Liver (tissue), 9 donors: ENCODE data around the gene CYP8B1. TPM values are rescaled to one million over a fixed set of nuclear protein-coding genes. Genes with fewer than 3 reads are reported as not detected.

Experiments
- DNase-seq: peaks from one replicate; pipeline ENCODE4 v3.0.0-alpha.2; 2017; ENCODE audit warnings: low spot score
- H3K27ac ChIP-seq, 2 donors: one replicate each; pipeline ENCODE4 v1.7.0; 2013; ENCODE audit warnings: inconsistent platforms in 2 of 2, low read length in 2 of 2, control low read depth in 1 of 2, low read depth in 1 of 2, mild to moderate bottlenecking in 1 of 2
- H3K27me3 ChIP-seq, 4 donors: one replicate each; pipeline versions ENCODE4 v1.6.1 to v1.7.0; 2013; ENCODE audit warnings: low read length in 3 of 4, inconsistent platforms in 1 of 4, mild to moderate bottlenecking in 1 of 4, moderate library complexity in 1 of 4; ENCODE audit not compliant: control insufficient read depth in 4 of 4, insufficient read depth in 4 of 4
- H3K36me3 ChIP-seq, 4 donors: one replicate each; pipeline versions ENCODE4 v1.6.1 to v1.7.0; 2013; ENCODE audit warnings: low read length in 3 of 4, mild to moderate bottlenecking in 3 of 4, low read depth in 1 of 4, moderate library complexity in 1 of 4; ENCODE audit not compliant: control insufficient read depth in 4 of 4, insufficient read depth in 3 of 4
- H3K4me1 ChIP-seq, 4 donors: one replicate each; pipeline versions ENCODE4 v1.6.1 to v1.7.0; 2013; ENCODE audit warnings: low read length in 3 of 4, mild to moderate bottlenecking in 3 of 4, moderate library complexity in 1 of 4; ENCODE audit not compliant: control insufficient read depth in 4 of 4, insufficient read depth in 4 of 4
- H3K4me3 ChIP-seq, 3 donors: one replicate each; pipeline versions ENCODE4 v1.6.1 to v1.7.0; 2013; ENCODE audit warnings: low read length in 3 of 3, control low read depth in 1 of 3, low read depth in 1 of 3, mild to moderate bottlenecking in 1 of 3
- H3K9ac ChIP-seq, 2 donors: one replicate each; pipeline ENCODE4 v1.7.0; 2013; ENCODE audit warnings: low read length in 2 of 2, mild to moderate bottlenecking in 2 of 2, moderate library complexity in 2 of 2, control low read depth in 1 of 2, low read depth in 1 of 2
- H3K9me3 ChIP-seq, 4 donors: one replicate each; pipeline versions ENCODE4 v1.6.1 to v1.7.0; 2013; ENCODE audit warnings: low read length in 3 of 4; ENCODE audit not compliant: control insufficient read depth in 4 of 4
- ATF3 ChIP-seq: IDR thresholded peaks from 2 replicates; pipeline ENCODE4 v1.6.1; 2016; ENCODE audit warnings: antibody characterized with exemption
- CTCF ChIP-seq: fragments of 150-350 bp; IDR thresholded peaks from 2 replicates; pipeline ENCODE4 v1.5.1; 2017; ENCODE audit warnings: improper control_type of control experiment, low read depth, low read length; ENCODE audit not compliant: missing input control
- EGR1 ChIP-seq, 2 donors: IDR thresholded peaks; 2 replicates each; pipeline ENCODE4 v1.6.1; 2016 to 2018; ENCODE audit warnings: antibody characterized with exemption in 2 of 2, low read depth in 2 of 2
- FOXA1 ChIP-seq: IDR thresholded peaks from 2 replicates; pipeline ENCODE4 v1.6.1; 2016; ENCODE audit warnings: antibody characterized with exemption
- FOXA2 ChIP-seq: IDR thresholded peaks from 2 replicates; pipeline ENCODE4 v1.6.1; 2016; ENCODE audit warnings: antibody characterized with exemption
- GABPA ChIP-seq, 2 donors: IDR thresholded peaks in 1 of 2; conservative IDR thresholded peaks in 1 of 2; 2 replicates each; pipeline ENCODE4 v1.6.1; 2016; ENCODE audit warnings: antibody characterized with exemption in 2 of 2, mild to moderate bottlenecking in 1 of 2, moderate library complexity in 1 of 2
- HNF4A ChIP-seq, 2 donors: conservative IDR thresholded peaks; 2 replicates each; pipeline ENCODE4 v1.6.1; 2016; ENCODE audit warnings: antibody characterized with exemption in 2 of 2, mild to moderate bottlenecking in 2 of 2
- HNF4G ChIP-seq: IDR thresholded peaks from 2 replicates; pipeline ENCODE4 v1.6.1; 2016; ENCODE audit warnings: antibody characterized with exemption
- JUND ChIP-seq, 2 donors: IDR thresholded peaks; 2 replicates each; pipeline ENCODE4 v1.6.1; 2016; ENCODE audit warnings: antibody characterized with exemption in 2 of 2
- MAX ChIP-seq: IDR thresholded peaks from 2 replicates; pipeline ENCODE4 v1.6.1; 2016; ENCODE audit warnings: antibody characterized with exemption
- NR2F2 ChIP-seq: IDR thresholded peaks from 2 replicates; pipeline ENCODE4 v1.6.1; 2016; ENCODE audit warnings: antibody characterized with exemption
- RAD21 ChIP-seq, 2 donors: IDR thresholded peaks; 2 replicates each; pipeline ENCODE4 v1.6.1; 2016; ENCODE audit warnings: antibody characterized with exemption in 2 of 2, mild to moderate bottlenecking in 2 of 2
- REST ChIP-seq: IDR thresholded peaks from 2 replicates; pipeline ENCODE4 v1.6.1; 2016; ENCODE audit warnings: antibody characterized with exemption, mild to moderate bottlenecking
- RXRA ChIP-seq, 2 donors: IDR thresholded peaks; 2 replicates each; pipeline ENCODE4 v1.6.1; 2017 to 2018; ENCODE audit warnings: antibody characterized with exemption in 2 of 2, mild to moderate bottlenecking in 1 of 2
- SP1 ChIP-seq: IDR thresholded peaks from 2 replicates; pipeline ENCODE4 v1.6.1; 2018; ENCODE audit warnings: antibody characterized with exemption, mild to moderate bottlenecking
- TAF1 ChIP-seq: conservative IDR thresholded peaks from 2 replicates; pipeline ENCODE4 v1.6.1; 2016; ENCODE audit warnings: antibody characterized with exemption, mild to moderate bottlenecking
- YY1 ChIP-seq: IDR thresholded peaks from 2 replicates; pipeline ENCODE4 v1.6.1; 2016; ENCODE audit warnings: antibody characterized with exemption, mild to moderate bottlenecking
- ZBTB33 ChIP-seq: IDR thresholded peaks from 2 replicates; pipeline ENCODE4 v1.6.1; 2016; ENCODE audit warnings: antibody characterized with exemption
- WGBS: extraction: QIAGEN DNeasy Blood & Tissue Kit; methylation state at CpG from one replicate; pipeline ENCODE4 v1.1.7; 2013; 5-methylcytosine and 5-hydroxymethylcytosine counted together
- polyA plus RNA-seq, 2 donors: library from polyadenylated mRNA; stranded (reverse) in 1 of 2; unstranded in 1 of 2; fragments of 200-250 nt in 1 of 2; fragments of >200 nt in 1 of 2; fragmentation: Nextera tagmentation in 1 of 2; extraction: Ambion mirVana in 1 of 2; gene quantifications; one replicate each; pipeline versions ENCODE4 v1.2.1 to v1.2.3, GENCODE V29; 2013 to 2015
- total RNA-seq, 2 donors: library from RNA; depleted of rRNA; stranded (reverse); fragments of >200 nt; gene quantifications; one replicate each; pipeline ENCODE4 v1.2.3, GENCODE V29; 2014
- donor health status: healthy.
- donor health status: healthy.
- donor health status: healthy.
- donor health status: healthy.
- donor health status: healthy.

Gene CYP8B1
- total and polyA plus RNA-seq, 4 donors, result 21.2 to 490 (median 223) TPM

- H3K9me3 ChIP-seq, result no peaks in the 10 kb centered on the region
- no peak for DNase-seq
- peak overlapping the region; percentile 74 to 79 for H3K27ac ChIP-seq
- TF ChIP-seq EGR1 (IDR thresholded peaks at IDR 0.05; ENCODE audit: low read depth in 2 of 2), result no peak
- TF ChIP-seq RXRA (IDR thresholded peaks at IDR 0.05), result no peak
- TF ChIP-seq ZBTB33, result no peak
- no peak for TF ChIP-seq GABPA (IDR thresholded peaks at IDR 0.05 in 1 of 2, conservative IDR thresholded peaks at IDR 0.05 in 1 of 2)
- no peak for TF ChIP-seq MAX
- TF ChIP-seq REST, result no peak
- TF ChIP-seq JUND (IDR thresholded peaks at IDR 0.05), result no peak
- TF ChIP-seq TAF1, result no peak
- no peak for TF ChIP-seq FOXA1
- no peak for TF ChIP-seq ATF3
- TF ChIP-seq YY1, result no peak
- TF ChIP-seq FOXA2, result no peak
- TF ChIP-seq SP1, result no peak
- peak in 1 of 2 donors; percentile 7 for TF ChIP-seq HNF4A (conservative IDR thresholded peaks at IDR 0.05)
- TF ChIP-seq CTCF, result peak; percentile 81
- TF ChIP-seq NR2F2, result no peak
- peak; percentile 19 for TF ChIP-seq HNF4G
- TF ChIP-seq RAD21 (IDR thresholded peaks at IDR 0.05), result peak; percentile 90 to 91
- H3K27me3 ChIP-seq, result no peaks in the 10 kb centered on the region
- 27% methylated on average over 7 of the region's 7 CpGs for WGBS
- no peak overlapping the region for H3K4me3 ChIP-seq
- H3K36me3 ChIP-seq, result no peaks in the 10 kb centered on the region
- peak overlapping the region in 1 of 2 donors; percentile 26 for H3K9ac ChIP-seq
- H3K4me1 ChIP-seq, result peaks cover 6 to 44% (median 40%) of the 10 kb centered on the region in 4 donors
These were observed 45.0 kb downstream of the CYP8B1 start for GRCh38 chr3:42830437-42831320.
